GM12873 (cell line): Measurements from ENCODE around the gene GRM4.

Experiments used
- TF ChIP-seq, protein P1 (sequence below): IDR thresholded peaks from 2 replicates; pipeline ENCODE4 v1.5.1; 2012; ENCODE audit warnings: low read depth, mild to moderate bottlenecking, moderate library complexity, low read length, control low read depth; ENCODE audit not compliant: insufficient read depth; ENCODE audit errors: missing control alignments

The GRM4 gene

DNA sequence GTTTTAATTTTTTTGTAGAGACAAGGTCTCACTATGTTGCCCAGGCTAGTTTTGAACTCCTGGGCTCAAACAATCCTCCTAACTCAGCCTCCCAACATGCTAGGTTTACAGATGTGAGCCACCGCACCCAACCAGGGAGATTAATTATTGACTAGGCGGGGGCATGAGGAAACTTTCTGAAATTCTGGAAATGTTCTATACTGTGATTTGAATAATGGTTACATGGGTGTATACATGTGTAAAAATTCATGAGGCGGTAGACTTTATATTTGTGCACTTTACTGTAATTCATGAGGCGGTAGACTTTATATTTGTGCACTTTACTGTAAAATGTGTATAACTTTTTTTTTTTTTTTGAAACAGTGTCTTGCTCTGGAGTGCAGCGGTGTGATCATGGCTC is 147.2 kb downstream of the GRM4 start:
- TF ChIP-seq, protein P1, sequence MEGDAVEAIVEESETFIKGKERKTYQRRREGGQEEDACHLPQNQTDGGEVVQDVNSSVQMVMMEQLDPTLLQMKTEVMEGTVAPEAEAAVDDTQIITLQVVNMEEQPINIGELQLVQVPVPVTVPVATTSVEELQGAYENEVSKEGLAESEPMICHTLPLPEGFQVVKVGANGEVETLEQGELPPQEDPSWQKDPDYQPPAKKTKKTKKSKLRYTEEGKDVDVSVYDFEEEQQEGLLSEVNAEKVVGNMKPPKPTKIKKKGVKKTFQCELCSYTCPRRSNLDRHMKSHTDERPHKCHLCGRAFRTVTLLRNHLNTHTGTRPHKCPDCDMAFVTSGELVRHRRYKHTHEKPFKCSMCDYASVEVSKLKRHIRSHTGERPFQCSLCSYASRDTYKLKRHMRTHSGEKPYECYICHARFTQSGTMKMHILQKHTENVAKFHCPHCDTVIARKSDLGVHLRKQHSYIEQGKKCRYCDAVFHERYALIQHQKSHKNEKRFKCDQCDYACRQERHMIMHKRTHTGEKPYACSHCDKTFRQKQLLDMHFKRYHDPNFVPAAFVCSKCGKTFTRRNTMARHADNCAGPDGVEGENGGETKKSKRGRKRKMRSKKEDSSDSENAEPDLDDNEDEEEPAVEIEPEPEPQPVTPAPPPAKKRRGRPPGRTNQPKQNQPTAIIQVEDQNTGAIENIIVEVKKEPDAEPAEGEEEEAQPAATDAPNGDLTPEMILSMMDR, result no peak

DNA sequence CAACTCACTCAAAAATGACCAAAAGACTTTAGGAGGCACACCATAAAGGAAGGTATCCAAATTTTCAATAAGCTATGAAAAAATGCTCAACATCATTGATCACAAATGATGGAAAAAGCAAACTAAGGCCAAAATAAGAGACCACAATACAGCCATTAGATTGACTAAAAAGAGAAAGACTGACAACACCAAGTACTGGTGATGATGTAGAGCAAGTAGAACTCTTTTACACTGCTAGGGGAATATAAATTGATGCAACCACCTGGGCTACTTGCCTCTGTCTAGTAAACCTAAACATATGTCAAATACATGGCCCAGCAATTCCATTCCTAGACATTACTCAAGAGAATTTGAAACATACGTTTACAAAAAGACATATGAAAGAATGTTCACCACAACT is 148.6 kb downstream of the GRM4 start:
- TF ChIP-seq, protein P1, result no peak

DNA sequence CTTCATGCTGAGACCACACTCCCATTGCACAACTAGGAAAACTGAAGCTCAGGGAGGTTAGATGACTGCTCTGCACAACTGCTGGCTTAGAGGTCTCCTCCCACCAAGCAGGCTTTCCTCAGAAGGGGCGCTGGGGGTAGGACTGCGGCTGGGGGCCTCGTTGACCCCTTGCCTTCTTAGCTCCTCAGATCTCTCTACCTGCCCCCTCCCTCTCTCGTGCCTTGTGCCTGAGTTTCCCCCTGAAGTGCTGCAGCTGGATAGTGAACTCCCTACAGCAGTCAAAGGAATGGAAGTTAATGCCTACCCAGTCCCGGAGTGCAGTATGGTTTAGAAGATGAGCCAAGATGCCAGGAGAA is 149.8 kb downstream of the GRM4 start:
- TF ChIP-seq, protein P1, result no peak

DNA sequence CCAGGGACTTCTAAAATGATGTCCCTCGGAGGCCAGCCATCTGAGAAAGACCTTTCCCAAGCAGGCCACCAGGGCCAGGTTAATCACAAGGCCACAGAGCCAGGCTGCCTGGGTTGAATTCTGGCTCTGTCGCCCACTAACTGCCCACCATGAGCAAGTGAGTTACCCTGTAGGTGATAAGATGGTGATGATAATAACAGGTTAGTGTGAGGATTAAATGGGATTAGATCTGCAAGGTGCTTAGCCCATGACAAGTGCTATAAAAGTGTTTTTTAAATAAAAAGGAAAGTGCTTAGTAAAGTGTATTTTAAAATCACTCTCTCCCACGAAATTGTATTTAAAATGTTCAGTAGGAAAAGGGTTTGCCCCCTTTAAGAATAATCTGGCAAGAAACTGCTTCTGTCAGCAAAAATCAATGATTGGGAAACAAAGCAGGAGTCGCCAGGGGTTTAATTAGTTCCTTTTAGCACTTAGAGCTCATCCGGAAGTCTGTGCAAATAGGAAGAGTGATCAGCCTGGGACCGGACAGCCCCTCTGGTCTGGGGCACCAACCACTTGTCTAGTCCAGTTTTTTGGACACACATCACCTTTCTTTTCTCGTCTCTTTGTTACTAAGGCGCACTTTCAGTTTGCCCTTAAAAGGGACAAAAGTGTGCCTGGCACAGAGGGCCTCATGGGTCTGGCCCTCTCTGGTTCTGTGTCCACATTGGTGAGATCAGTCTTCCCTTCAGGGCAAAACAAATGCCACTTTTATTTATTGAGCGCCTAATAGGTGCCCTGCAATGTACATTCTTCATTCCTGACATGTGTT is 150.4 kb downstream of the GRM4 start:
- TF ChIP-seq, protein P1, result no peak

DNA sequence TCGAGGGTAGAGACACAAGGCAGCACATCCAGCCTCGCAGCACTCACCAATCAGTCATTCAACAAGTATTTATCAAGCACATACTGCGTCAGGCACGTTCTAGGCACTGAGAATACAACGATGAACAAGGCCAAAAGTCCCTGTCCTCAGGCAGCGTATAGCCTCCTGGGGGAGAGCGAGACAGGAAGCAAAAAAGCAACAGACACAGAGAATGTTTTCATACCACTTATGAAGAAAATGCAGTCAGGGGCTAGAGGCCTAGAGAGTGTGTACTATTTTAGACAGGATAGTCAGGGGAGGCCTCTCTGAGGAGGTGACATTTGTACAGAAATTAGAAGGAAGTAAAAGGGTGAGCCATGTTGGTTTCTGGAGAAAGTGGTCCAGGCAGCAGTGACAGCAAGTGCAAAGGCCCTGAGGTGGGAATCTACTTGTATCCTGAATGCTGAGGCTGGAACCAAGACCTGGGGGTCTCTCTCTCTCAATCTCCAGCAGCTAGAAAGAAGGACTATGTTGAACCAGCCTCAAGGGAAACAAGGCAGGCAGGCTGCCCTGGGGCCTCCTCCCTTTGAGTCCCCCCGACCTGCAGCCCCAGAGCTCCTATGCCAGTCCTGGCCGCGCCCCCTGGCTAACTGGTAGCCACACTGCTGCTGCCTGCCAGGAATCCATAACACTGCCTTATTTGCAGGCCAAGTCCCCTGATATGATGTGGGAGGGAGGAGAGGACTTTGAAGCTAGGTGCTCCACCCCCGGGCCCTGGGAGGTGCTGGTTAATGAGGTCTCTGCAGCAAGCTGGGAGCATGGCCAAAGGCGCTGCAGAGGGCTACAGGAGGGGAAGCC is 151.2 kb downstream of the GRM4 start:
- TF ChIP-seq, protein P1, result no peak

DNA sequence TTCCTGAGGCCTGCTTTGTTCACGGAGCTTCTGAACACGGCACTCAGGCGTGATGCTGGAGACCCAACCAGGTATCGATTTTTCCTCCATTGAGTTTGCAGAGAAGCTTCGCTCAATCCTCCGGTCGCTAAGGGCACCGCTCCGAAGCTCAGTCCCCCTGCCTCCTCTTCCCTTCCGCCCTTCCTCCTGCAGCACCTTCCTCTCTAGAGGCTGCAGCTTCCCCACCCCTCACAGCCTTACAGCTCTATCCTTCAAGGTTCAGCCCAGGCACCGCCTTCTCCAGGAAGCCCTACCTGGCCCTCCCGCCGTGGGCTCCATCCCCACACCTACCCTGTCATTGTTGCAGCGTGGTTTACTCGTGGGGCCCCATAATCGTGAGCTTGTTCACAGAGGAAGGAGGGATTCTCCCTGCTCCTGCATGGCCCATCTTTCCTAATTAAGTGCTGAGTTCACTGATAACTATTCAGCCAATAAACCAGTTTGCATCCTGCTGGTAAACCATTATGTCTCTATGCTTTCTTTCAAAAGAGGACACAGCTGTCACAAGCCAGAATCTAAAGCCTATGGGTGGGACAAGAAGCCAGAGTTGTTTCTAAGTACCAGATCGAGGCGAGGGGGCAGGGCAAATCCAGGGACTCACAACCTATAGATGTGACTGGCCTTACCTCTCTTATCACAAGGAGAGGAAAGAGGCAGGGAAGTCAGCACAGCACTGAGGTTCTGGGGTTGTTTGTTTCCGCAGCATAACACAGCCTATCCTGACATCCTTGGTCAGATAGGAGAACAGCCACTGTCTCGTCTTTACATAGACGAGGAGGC is 152.0 kb downstream of the GRM4 start:
- TF ChIP-seq, protein P1, result no peak
